ENCODE results near the gene POU5F2. TPM values are rescaled to one million over a fixed set of nuclear protein-coding genes. Genes with fewer than 3 reads are reported as not detected.

Gene POU5F2
- total RNA-seq, 1 experiment from 2014 or later = 0.22 TPM

DNA sequence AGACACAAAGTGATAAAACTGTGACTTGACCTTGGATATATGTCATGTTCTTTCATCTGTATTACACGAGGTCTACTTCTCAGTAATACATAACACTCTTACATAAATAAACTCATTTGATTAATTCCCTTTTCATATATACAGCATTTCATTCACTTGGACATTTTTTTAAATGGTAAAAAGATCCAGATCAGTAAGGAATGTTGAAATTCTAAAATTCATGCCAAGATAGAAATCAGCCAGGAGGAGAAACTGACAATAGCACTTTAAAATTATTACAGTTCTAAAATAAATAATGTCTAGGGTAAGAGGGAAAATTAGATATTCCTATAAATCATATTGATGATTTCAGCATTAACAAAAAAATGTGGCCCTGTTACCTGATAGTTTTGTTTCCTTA, 46.2 kb upstream of the POU5F2 start:
- no peak overlapping the region for H3K9ac ChIP-seq (ENCODE audit: extremely low read depth, insufficient read length, low read length)
- H2BK120ac ChIP-seq (ENCODE audit: low read depth, low read length, poor library complexity, severe bottlenecking) = no peak overlapping the region
- no peak overlapping the region for H3K56ac ChIP-seq (ENCODE audit: insufficient read length, low read depth, low read length)
- no peaks in the 10 kb centered on the region for H3K23me2 ChIP-seq (ENCODE audit: insufficient read length, low read depth, low read length, poor library complexity, severe bottlenecking)
- no peak overlapping the region for H3K23ac ChIP-seq (ENCODE audit: insufficient read length, low read depth, low read length)
- H3K36me3 Mint-ChIP-seq (ENCODE audit: insufficient read depth in 1 of 3, low read depth in 3 of 3) = no peaks in the 10 kb centered on the region
- H3K9me3 ChIP-seq (ENCODE audit: control insufficient read depth, low read depth, low read length) = no peaks in the 10 kb centered on the region
- no peak overlapping the region for H3K27ac ChIP-seq (ENCODE audit: insufficient read length, low read depth, low read length)
- no peak overlapping the region for H2BK5ac ChIP-seq (ENCODE audit: insufficient read length, low read length)
- no peaks in the 10 kb centered on the region for H3K79me2 ChIP-seq (ENCODE audit: insufficient read depth, low read length)
- TF ChIP-seq, protein P1, sequence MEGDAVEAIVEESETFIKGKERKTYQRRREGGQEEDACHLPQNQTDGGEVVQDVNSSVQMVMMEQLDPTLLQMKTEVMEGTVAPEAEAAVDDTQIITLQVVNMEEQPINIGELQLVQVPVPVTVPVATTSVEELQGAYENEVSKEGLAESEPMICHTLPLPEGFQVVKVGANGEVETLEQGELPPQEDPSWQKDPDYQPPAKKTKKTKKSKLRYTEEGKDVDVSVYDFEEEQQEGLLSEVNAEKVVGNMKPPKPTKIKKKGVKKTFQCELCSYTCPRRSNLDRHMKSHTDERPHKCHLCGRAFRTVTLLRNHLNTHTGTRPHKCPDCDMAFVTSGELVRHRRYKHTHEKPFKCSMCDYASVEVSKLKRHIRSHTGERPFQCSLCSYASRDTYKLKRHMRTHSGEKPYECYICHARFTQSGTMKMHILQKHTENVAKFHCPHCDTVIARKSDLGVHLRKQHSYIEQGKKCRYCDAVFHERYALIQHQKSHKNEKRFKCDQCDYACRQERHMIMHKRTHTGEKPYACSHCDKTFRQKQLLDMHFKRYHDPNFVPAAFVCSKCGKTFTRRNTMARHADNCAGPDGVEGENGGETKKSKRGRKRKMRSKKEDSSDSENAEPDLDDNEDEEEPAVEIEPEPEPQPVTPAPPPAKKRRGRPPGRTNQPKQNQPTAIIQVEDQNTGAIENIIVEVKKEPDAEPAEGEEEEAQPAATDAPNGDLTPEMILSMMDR (conservative IDR thresholded peaks at IDR 0.05) = no peak
- no peak overlapping the region for H4K91ac ChIP-seq (ENCODE audit: insufficient read length, low read depth, low read length)
- H3T11ph ChIP-seq (ENCODE audit: low read length) = no peak overlapping the region
- H3K27me3 Mint-ChIP-seq (ENCODE audit: low read depth) = no peaks in the 10 kb centered on the region
- H3K79me1 ChIP-seq (ENCODE audit: insufficient read depth, low read depth, low read length, poor library complexity, severe bottlenecking) = no peaks in the 10 kb centered on the region
- no peak for DNase-seq
- H3K14ac ChIP-seq (ENCODE audit: insufficient read depth, low read length) = no peak overlapping the region
- H2BK20ac ChIP-seq (ENCODE audit: low read depth, low read length, poor library complexity, severe bottlenecking) = no peak overlapping the region
- no peak overlapping the region for H3K27ac Mint-ChIP-seq
- H2AFZ ChIP-seq (ENCODE audit: low read length) = no peak overlapping the region
- H3K18ac ChIP-seq (ENCODE audit: insufficient read length, low read depth, low read length) = no peak overlapping the region
- no peak overlapping the region for H3K4me2 ChIP-seq (ENCODE audit: insufficient read depth, insufficient read length, low read length)
- H3K4me1 ChIP-seq (ENCODE audit: insufficient read depth, low read length) = no peaks in the 10 kb centered on the region
- H3K4ac ChIP-seq (ENCODE audit: low read depth, low read length) = no peak overlapping the region
- H2BK12ac ChIP-seq (ENCODE audit: insufficient read length, low read depth, low read length) = no peak overlapping the region
- H4K8ac ChIP-seq (replicated peaks; ENCODE audit: insufficient read length, low read depth, low read length) = no peak overlapping the region
- no CpG with 5 or more reads among the region's 1 CpG for WGBS (ENCODE audit: extremely low coverage, insufficient read length, low lambda C conversion rate)
- H3K4me3 Mint-ChIP-seq = no peak overlapping the region
- H3K27me3 ChIP-seq (ENCODE audit: insufficient read depth, low read length) = no peaks in the 10 kb centered on the region
- H4K20me1 ChIP-seq (ENCODE audit: control insufficient read depth, insufficient read depth, insufficient read length) = no peaks in the 10 kb centered on the region
- H2AK5ac ChIP-seq (ENCODE audit: insufficient read length, low read length) = no peak overlapping the region
- no peaks in the 10 kb centered on the region for H3K9me3 Mint-ChIP-seq
- no peak overlapping the region for H2BK15ac ChIP-seq (ENCODE audit: low read depth, low read length)
- H4K5ac ChIP-seq (ENCODE audit: insufficient read length, low read depth, low read length) = no peak overlapping the region
- no peaks in the 10 kb centered on the region for H3K4me1 Mint-ChIP-seq

Measured in H9 (cell line).